A549 treated with Mapracorat at 1 μM for 4 hours (cell line): ENCODE data around the gene DDX47. TPM values are rescaled to one million over a fixed set of nuclear protein-coding genes. Genes with fewer than 3 reads are reported as not detected.

Experiments
- total RNA-seq: library from RNA; stranded (reverse); fragments of 200-300 nt; extraction: Qiagen RNA extraction; gene quantifications from 5 replicates; pipeline ENCODE4 v1.2.3, GENCODE V29; 2022

DDX47 gene
- total RNA-seq, result 75.1 to 94.9 TPM (median 79.8 TPM) in 5 replicates

DNA sequence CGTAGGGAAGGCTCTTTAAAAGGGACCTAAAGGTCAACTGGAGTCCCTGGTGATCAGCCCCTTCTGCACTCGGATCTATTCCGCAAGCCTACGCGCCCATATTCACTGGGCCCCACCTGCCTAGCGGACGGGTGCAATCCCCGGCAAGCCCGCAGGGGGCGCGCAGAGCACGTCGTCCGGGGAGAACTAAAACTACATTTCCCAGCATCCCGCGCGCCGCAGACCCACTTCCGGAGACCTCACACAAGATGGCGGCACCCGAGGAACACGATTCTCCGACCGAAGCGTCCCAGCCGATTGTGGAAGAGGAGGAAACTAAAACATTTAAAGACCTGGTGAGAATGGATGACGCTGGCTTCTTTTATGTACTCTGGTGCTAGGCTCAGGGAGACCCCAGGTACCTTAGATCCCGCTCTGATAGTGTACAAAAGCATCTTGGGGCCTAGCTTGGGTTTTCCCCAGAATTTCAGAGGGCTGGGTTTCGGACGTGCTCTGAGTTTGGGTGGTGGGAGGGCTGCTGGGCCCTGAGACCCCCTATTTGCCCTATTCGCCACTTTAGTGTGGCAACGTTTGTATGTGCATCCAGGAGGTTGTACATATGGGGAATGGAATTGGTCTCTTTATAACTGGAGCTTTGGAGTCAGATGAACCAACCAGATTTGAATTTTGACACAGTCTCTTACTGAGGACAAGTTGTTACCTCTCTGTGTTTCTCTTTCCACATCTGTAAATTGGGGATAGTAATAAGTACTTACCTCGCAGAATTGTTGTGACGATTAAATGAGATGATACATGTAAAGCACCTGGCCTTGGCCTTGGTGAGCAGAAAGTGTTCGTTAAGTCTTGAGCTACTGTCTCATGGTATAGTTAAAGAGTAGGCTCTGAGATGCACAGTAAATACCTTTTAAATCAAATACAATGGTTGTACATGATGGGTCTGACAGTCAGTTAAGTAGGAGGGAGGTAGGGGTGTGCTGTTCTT, at the start of gene DDX47:
TSS of gene DDX47 (plus strand) at position 227 of the 982 bp plus-strand sequence. CDS start at position 249, 22 bp downstream.

DNA sequence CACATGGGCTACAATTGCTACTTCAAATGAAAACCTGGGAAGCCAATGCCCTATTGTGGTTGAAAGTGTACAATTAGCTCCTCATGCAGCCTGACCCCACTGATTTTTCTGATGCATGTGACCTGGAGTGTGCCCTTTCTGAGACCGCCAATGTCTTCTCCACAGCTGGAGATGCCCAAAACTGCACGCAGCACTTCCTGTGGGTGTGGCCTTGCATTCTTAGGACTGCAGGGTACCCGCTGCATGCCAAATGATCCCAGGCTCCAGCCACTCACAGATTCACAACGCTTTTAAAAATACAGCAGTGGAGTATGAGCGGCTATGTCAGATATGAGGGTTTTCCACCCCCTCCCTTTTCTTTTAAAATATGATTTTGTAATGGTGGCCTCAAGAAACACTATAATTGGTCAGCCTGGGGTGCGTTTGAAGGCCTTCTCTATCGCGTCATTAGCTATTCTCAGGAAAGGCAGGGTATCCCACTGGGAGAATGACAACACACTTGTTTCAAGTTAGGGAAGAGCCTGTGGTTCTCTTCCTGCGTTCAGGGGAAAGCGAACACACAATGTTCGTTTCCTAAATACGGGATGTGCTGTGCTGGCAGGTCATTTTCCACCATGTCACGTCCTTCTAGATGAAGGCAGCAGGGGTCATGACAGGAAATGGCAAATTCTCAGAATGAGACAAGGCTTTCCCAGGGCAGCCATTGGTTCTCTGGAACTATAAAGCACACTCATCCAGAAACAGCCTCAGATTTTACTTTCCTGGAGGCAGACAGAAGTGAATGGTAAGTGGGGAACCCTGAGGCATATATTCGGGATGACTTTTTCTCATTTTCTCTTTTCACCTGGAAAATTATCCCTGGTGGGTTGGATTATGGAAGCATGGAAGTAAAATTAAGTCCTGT, 28.0 kb upstream of the DDX47 start, which contains the start of gene APOLD1:
TSS of gene APOLD1 (plus strand) at position 749 of the 904 bp plus-strand sequence. CDS start at position 782, 33 bp downstream.

Other genes starting within 250 kb of the DDX47 start
- gene CREBL2, start 201.5 kb upstream of the DDX47 start, total RNA-seq, result 17.3 to 19.8 TPM (median 19.1 TPM) in 5 replicates
- gene GPR19, start 117.2 kb upstream of the DDX47 start, total RNA-seq, result 0.70 to 1.3 TPM (median 0.88 TPM) in 5 replicates
- 14.1 to 18.9 TPM (median 17.4 TPM) in 5 replicates for gene CDKN1B, start 96.0 kb upstream of the DDX47 start, total RNA-seq
- gene APOLD1, start 27.7 kb upstream of the DDX47 start, total RNA-seq, result 0.14 to 0.44 TPM (median 0.22 TPM) in 5 replicates
- gene GPRC5A, start 78.2 kb downstream of the DDX47 start, total RNA-seq, result 222 to 371 TPM (median 313 TPM) in 5 replicates
- not detected in 5 replicates for gene GPRC5D, start 138.8 kb downstream of the DDX47 start, total RNA-seq
- gene HEBP1, start 186.9 kb downstream of the DDX47 start, total RNA-seq, result 52.6 to 63.3 TPM (median 54.4 TPM) in 5 replicates
- 3.7 to 5.0 TPM (median 4.1 TPM) in 5 replicates for gene FAM234B, start 231.0 kb downstream of the DDX47 start, total RNA-seq